Calu3 (cell line): ENCODE results near the gene HPGD. TPM values are rescaled to one million over a fixed set of nuclear protein-coding genes. Genes with fewer than 3 reads are reported as not detected.
A peak's percentile ranks its signal among the peaks of the same experiment; 100 is the strongest.

Experiments used
- BruUV-seq: library from RNA; stranded (reverse); fragments of 400-500 nt; replicated peaks from 2 replicates; lab custom pipeline; 2021; lab: Mats Ljungman, UMichigan
- CTCF ChIA-PET: fragments of 300-600 bp; sonication (Branson Sonifier 250); formaldehyde crosslinking; loops from one replicate; lab custom pipeline; 2022; ENCODE audit warnings: antibody characterized with exemption; lab: Charles Lee
- DNase-seq: peaks from one replicate; pipeline ENCODE4 v3.0.0; 2022
- H3K27ac Mint-ChIP-seq: one replicate; pipeline ENCODE4 v1.8.0; 2022; ENCODE audit warnings: mixed read lengths; ENCODE audit not compliant: unreplicated experiment
- H3K27me3 Mint-ChIP-seq: one replicate; pipeline ENCODE4 v1.8.0; 2022; ENCODE audit warnings: mixed read lengths; ENCODE audit not compliant: unreplicated experiment
- H3K36me3 Mint-ChIP-seq: one replicate; pipeline ENCODE4 v1.8.0; 2022; ENCODE audit warnings: mild to moderate bottlenecking, moderate library complexity, mixed read lengths; ENCODE audit not compliant: insufficient read depth, unreplicated experiment
- H3K4me1 Mint-ChIP-seq: one replicate; pipeline ENCODE4 v1.8.0; 2022; ENCODE audit warnings: mild to moderate bottlenecking, low read depth, mixed read lengths; ENCODE audit not compliant: unreplicated experiment
- H3K4me3 Mint-ChIP-seq: one replicate; pipeline ENCODE4 v1.8.0; 2022; ENCODE audit warnings: mild to moderate bottlenecking, low read depth, moderate library complexity, mixed read lengths; ENCODE audit not compliant: unreplicated experiment
- H3K9me3 Mint-ChIP-seq: one replicate; pipeline ENCODE4 v1.8.0; 2022; ENCODE audit warnings: low read depth, mixed read lengths; ENCODE audit not compliant: unreplicated experiment
- CTCF ChIP-seq: fragments of 200-600 bp; IDR thresholded peaks from one replicate; pipeline ENCODE4 v1.8.0; 2022; ENCODE audit warnings: antibody characterized with exemption; ENCODE audit not compliant: unreplicated experiment
- intact Hi-C: fragments of 100-400 bp; cut with micrococcal nuclease; formaldehyde crosslinking; loops from one replicate; pipeline ENCODE4 v1.10.0; 2022; ENCODE audit not compliant: unreplicated experiment
- total RNA-seq: library from RNA; stranded (reverse); gene quantifications from 2 replicates; pipeline ENCODE4 v1.2.3, GENCODE V29; 2022

HPGD gene
- total RNA-seq, 1 experiment from 2014 or later = 4.0 TPM

GRCh38 chr4:174516794-174517193 is 5.5 kb downstream of the HPGD start:
- BruUV-seq = no TSS peak
- intact Hi-C loops = no loop called here
- Mint-ChIP-seq H3K27ac (no peak overlapping the region), H3K27me3 (no peaks in the 10 kb centered on the region), H3K36me3 (peaks cover under 1% of the 10 kb centered on the region), H3K4me1 (no peaks in the 10 kb centered on the region), H3K9me3 (no peaks in the 10 kb centered on the region), H3K4me3 (no peak overlapping the region)
- no peak for TF ChIP-seq CTCF
- DNase-seq = no peak
- CTCF ChIA-PET = no interaction called here

DNA sequence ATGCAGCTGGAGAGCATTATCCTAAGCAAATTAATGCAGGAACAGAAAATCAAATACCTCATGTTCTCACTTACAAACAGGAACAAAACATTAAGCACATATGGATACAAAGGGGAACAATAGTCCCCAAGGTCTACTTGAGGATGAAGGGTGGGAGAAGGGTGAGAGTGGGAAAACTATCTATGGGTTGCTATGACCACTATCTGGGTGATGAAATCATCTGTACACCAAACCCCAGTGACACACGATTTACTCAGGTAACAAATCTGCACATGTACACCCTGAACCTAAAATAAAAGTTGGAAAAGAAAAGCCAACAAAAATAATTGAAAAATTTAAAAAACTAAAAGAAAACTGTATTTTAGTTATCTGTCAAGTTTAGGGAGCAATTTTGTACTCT is 5.9 kb downstream of the HPGD start:
- CTCF ChIA-PET = no interaction called here
- Mint-ChIP-seq H3K27ac (no peak overlapping the region), H3K4me3 (no peak overlapping the region), H3K36me3 (no peaks in the 10 kb centered on the region), H3K4me1 (no peaks in the 10 kb centered on the region), H3K9me3 (no peaks in the 10 kb centered on the region), H3K27me3 (no peaks in the 10 kb centered on the region)
- intact Hi-C loops = no loop called here
- no peak for TF ChIP-seq CTCF
- DNase-seq = no peak
- BruUV-seq = no TSS peak

DNA sequence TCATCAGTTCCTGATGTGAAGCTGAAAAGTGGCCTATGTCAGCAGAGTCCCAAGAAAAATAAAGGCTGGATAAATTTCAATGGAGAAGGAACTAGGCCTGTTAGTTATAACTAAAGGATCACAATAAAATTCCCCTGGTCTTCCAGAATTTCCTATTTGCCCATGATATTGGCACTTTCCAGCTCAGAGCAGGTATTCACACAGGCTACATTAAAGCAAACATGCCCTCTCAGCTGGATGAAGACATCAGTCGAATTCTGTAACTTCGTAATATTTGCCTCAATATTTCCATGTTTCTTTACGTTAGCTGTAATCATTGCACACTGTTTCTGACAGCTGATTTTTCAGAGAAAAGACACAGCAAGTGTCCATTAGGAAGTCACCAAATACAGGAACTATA is 9.5 kb downstream of the HPGD start:
- H3K27ac Mint-ChIP-seq = no peak overlapping the region
- DNase-seq = no peak
- H3K27me3 Mint-ChIP-seq = no peaks in the 10 kb centered on the region
- H3K9me3 Mint-ChIP-seq = no peaks in the 10 kb centered on the region
- intact Hi-C loops = no loop called here
- no peaks in the 10 kb centered on the region for H3K4me1 Mint-ChIP-seq
- CTCF ChIA-PET = no interaction called here
- H3K4me3 Mint-ChIP-seq = no peak overlapping the region
- BruUV-seq = no TSS peak
- H3K36me3 Mint-ChIP-seq = no peaks in the 10 kb centered on the region
- no peak for TF ChIP-seq CTCF

DNA sequence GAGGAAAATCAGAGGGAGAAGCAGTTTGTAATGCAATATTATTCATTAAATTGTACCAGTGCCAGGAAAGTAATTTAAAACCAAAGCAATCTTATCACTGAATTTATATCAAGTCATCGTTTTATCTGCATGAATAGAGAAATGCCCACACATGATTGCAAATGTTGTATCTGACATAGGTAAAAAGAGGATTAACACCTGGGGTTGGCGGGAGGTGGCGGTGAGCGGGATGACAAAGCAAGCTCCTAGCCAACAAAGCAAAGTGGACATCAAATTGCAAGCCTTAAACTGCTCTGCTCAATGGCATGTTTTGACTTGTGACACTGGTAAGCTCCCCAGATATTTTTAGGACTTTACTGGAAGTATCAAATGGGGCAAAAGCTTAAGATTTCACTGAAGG is 16.4 kb downstream of the HPGD start:
- no TSS peak for BruUV-seq
- H3K36me3 Mint-ChIP-seq = no peaks in the 10 kb centered on the region
- peaks cover 17% of the 10 kb centered on the region for H3K4me1 Mint-ChIP-seq
- H3K4me3 Mint-ChIP-seq = no peak overlapping the region
- CTCF ChIA-PET = no interaction called here
- peak overlapping the region; percentile 57 for H3K27ac Mint-ChIP-seq
- intact Hi-C loops = no loop called here
- H3K27me3 Mint-ChIP-seq = no peaks in the 10 kb centered on the region
- no peak for TF ChIP-seq CTCF
- no peaks in the 10 kb centered on the region for H3K9me3 Mint-ChIP-seq
- no peak for DNase-seq
